Activated T-cell treated with anti-CD3 and anti-CD28 coated beads, Interleukin-2, amount 50 U/mL, for 1 hour (primary cell): Measurements from ENCODE around the gene CDK14.

ENCODE experiments used
- DNase-seq: peaks from one replicate; pipeline ENCODE4 v3.0.0-alpha.2; 2020

The CDK14 gene

DNA sequence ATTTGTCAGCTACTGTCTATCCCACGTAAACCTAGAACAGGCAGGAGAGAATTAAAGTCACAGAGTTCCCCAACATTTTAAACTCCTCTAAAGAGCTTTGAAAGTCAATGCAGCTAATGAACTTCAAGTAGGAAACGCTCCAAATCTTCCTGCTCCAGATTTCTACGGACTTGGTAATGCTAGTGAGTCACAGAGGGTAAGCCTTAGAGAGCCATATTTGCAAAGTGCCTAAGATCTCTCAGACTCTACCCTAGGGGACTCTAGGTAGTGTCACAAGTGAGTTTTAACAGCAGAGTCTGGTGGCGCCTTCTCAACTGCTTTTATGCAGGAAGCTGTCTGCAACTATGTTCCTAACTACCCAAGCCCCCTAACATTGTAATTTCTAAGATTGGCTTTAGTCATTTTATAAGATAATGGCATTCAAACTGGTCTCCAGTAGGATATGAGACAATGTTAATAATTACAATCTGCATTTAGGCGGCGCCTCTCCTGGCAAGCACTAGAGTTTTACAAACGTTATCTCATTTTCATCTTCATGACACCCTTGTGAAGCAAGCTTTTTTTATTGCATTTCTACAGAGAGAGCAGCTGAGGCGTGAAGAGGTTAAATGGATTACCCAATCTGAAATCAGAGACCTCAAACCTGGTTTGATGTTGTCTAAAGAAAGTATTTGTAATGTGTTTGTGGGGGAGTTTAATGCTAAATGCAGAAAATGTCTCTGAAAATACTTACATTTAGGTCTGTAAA is 646.1 kb downstream of the CDK14 start:
- no peak for DNase-seq

DNA sequence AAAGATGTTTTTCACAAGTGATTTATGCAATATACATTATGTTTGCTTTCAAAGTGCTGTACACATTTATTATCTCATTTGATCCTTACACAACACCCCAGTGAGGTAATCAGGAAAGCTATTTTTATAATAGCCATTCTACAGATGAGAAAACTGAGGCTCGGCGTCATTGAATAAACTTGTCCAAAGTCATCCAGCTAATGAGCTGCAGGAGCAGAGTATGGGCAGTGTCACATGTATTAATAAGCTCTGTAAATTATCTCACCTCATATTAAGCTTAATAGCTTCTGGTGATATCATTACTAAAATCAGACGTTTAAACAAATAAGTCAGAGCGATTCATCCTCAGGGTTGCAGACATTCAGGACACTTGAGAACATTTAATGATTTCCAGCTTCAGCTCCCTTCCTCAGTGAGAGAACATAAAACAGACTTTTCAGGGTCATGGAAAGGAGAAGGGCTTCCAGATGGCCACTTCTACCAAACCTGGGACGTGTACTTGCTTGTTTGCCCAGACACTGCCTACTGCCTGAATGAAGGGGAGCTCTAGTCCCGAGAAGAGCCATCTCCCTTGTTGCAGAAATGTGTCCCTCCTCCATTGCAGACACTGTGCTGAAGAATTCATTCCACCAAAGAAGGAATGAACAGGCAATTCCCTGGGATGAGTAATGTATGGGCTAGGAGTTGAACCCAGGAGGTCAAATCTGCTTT is 647.6 kb downstream of the CDK14 start:
- DNase-seq, result no peak

DNA sequence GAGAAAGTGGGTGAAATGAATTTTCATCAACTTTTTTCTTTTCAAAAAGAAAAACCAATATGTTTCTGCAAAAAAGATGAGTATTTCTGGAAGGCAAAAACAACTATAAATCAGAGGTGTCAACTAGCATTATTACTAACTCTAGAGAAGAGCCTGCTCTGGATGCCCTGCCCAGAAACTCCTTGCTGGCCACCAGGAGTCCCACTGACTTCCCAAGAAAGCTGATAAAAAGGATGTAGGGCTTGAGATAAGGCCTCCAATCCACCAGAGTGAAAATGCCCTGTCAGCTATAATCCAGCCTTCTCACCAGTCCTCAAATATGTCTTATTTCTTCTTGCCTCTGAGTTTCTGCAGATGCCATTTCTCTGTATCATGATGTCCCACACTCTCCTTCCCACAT is 651.4 kb downstream of the CDK14 start:
- DNase-seq, result no peak

DNA sequence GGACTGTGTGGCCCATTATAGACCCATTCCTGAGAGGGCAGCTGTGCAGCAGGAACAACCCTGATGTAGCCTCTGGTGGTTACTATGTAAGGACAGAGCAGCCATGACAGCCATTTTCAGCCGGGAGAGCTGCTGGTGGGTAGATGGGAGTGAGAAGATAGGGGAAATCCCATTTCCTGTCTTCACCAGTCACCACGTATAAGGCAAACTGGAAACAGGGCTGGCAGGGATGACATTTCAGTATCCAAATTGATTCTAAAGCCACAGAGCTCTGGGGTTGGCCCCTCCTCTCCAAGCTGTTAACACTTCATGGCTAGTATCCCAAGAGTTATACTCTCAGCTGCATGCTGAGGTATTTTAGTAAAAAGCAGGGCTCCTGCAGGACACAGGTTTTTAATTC is 652.9 kb downstream of the CDK14 start:
- no peak for DNase-seq

DNA sequence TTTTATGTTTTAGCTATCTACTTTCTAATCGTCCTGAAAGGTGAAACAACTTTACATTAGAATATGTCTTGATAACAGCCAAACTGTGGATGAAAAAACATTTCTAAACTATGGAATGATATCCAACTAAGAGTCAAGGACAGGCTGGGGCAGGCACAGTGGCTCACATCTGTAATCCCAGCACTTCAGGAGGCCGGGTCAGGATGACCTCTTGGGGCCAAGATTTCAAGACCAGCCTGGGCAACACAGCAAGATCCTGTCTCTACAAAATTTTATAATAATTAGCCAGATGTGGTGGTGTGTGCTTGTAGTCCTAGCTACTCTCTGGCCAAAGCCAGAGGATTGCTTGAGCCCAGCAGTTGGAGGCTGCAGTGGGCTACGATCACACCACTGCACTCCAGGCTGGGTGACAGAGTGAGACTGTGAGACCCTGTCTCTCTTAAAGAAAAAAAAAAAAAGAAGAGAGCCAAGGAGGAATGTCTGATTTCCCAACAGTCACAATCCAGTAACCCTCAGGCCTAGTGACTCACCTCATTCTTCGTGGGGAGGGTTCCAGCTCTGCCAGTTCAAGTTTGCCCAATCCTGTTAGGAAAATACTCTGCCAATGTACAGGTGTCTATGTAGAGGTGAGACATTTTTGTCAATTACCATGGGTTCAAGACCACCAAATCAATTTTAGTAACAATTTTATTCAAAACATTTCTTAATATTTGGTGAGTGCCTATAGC is 653.5 kb downstream of the CDK14 start:
- no peak for DNase-seq

DNA sequence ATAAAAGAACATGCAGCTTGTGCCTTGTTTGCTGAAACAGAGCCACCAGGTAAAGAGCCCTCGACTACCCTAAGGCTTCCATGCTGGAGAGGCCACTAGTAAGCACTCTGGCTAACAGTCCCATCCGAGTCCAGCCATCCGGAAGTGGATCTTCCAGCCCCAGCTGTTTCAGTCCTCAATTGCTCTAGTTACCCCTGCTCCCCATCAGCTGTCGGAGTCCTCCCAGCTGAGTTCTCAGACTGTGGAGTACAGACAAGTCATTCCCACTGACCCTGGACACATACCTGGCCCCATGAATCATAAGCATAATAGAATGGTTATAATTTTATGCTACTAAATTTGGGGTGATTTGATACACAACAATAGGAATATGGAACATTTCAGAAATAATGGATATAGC is 654.6 kb downstream of the CDK14 start:
- DNase-seq, result no peak

DNA sequence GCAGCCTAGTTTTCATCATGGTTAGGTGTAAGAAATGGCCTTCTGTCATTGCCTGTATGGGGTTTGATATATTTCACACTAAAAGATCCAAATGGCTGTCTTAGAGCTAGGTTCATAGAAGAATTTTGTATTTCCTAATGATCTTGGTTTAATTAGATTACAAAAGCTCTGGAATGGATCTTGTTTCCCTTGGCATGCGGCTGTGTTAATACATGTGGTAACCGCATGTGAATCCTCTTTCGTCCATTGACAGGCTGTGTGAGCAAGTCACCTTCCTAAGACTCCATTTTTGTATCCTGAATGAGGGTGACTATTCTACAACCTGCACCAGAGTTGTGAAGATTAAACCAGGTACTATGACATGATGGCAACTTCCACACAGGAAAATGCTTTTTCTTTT is 655.8 kb downstream of the CDK14 start:
- DNase-seq, result no peak
